ENCODE data around the gene KCNK1.

- TF ChIP-seq POLR2AphosphoS5 (IDR thresholded peaks at IDR 0.05) (no peak), CTCF (IDR thresholded peaks at IDR 0.05) (no peak), POLR2A (IDR thresholded peaks at IDR 0.05) (no peak), EP300 (IDR thresholded peaks at IDR 0.05; ENCODE audit: low read depth) (no peak)
Measured at GRCh38 chr1:233606813-233607212, 7.1 kb upstream of the KCNK1 start.
